Measurements from ENCODE around the gene INF2. TPM values are rescaled to one million over a fixed set of nuclear protein-coding genes. Genes with fewer than 3 reads are reported as not detected.

Gene INF2
- total RNA-seq, 1 experiment from 2014 or later = 70.8 TPM

- Mint-ChIP-seq H3K4me3 (ENCODE audit: unreplicated experiment) (no peak overlapping the region), H3K4me1 (ENCODE audit: low read depth, unreplicated experiment) (no peaks in the 10 kb centered on the region), H3K36me3 (ENCODE audit: insufficient read depth, unreplicated experiment) (peaks cover 75% of the 10 kb centered on the region), H3K27ac (ENCODE audit: unreplicated experiment) (no peak overlapping the region), H3K9me3 (ENCODE audit: unreplicated experiment) (no peaks in the 10 kb centered on the region), H3K27me3 (ENCODE audit: insufficient read depth, unreplicated experiment) (no peaks in the 10 kb centered on the region)
- DNase-seq = no peak
- Histone ChIP-seq H3K36me3 (ENCODE audit: control insufficient read depth, insufficient read depth, low read length) (peaks cover 5% of the 10 kb centered on the region), H3K4me3 (ENCODE audit: low read depth, low read length) (no peak overlapping the region), H3K4me1 (peaks cover 11% of the 10 kb centered on the region), H3K9me3 (no peaks in the 10 kb centered on the region), H3K27me3 (replicated peaks; ENCODE audit: control insufficient read depth, insufficient read depth, low read length) (no peaks in the 10 kb centered on the region)
- no peak for TF ChIP-seq CTCF (IDR thresholded peaks at IDR 0.05; ENCODE audit: insufficient read depth in 1 of 2, low read depth in 1 of 2, low read length in 1 of 2, severe bottlenecking in 1 of 2, unreplicated experiment in 1 of 2)
- intact Hi-C loops (cut with micrococcal nuclease; ENCODE audit: unreplicated experiment) = no loop called here
- no TSS peak for BruUV-seq (replicated peaks)
- ChIA-PET CTCF (no interaction called here), POLR2A (no interaction called here)
These were observed 11.4 kb downstream of the INF2 start for GRCh38 chr14:104700747-104701217.

- Mint-ChIP-seq H3K27me3 (ENCODE audit: insufficient read depth, unreplicated experiment) (no peaks in the 10 kb centered on the region), H3K4me1 (ENCODE audit: low read depth, unreplicated experiment) (no peaks in the 10 kb centered on the region), H3K27ac (ENCODE audit: unreplicated experiment) (no peak overlapping the region), H3K4me3 (ENCODE audit: unreplicated experiment) (no peak overlapping the region), H3K9me3 (ENCODE audit: unreplicated experiment) (no peaks in the 10 kb centered on the region), H3K36me3 (ENCODE audit: insufficient read depth, unreplicated experiment) (peaks cover 79% of the 10 kb centered on the region)
- BruUV-seq (replicated peaks) = no TSS peak
- no peaks in the 10 kb centered on the region for H3K27me3 ChIP-seq (replicated peaks; ENCODE audit: control insufficient read depth, insufficient read depth, low read length)
- CTCF ChIA-PET = no interaction called here
- POLR2A ChIA-PET = interaction anchor here (0.5 kb wide), 1 partner anchor 14 kb away, joined by 3 read pairs; no protein-coding TSS in a partner anchor
- peaks cover 11% of the 10 kb centered on the region for H3K4me1 ChIP-seq
- H3K4me3 ChIP-seq (ENCODE audit: low read depth, low read length) = no peak overlapping the region
- TF ChIP-seq CTCF (IDR thresholded peaks at IDR 0.05; ENCODE audit: insufficient read depth in 1 of 2, low read depth in 1 of 2, low read length in 1 of 2, severe bottlenecking in 1 of 2, unreplicated experiment in 1 of 2) = no peak
- DNase-seq = no peak
- intact Hi-C loops (cut with micrococcal nuclease; ENCODE audit: unreplicated experiment) = no loop called here
- peaks cover 5% of the 10 kb centered on the region for H3K36me3 ChIP-seq (ENCODE audit: control insufficient read depth, insufficient read depth, low read length)
- H3K9me3 ChIP-seq = no peaks in the 10 kb centered on the region
These were observed 12.1 kb downstream of the INF2 start for GRCh38 chr14:104701383-104702076.

GRCh38 chr14:104702106-104702505, 12.7 kb downstream of the INF2 start:
- POLR2A ChIA-PET = interaction anchor here (0.5 kb wide), 1 partner anchor 15 kb away, joined by 3 read pairs; no protein-coding TSS in a partner anchor
- no TSS peak for BruUV-seq (replicated peaks)
- CTCF ChIA-PET = no interaction called here

More at GRCh38 chr14:104702106-104702505, 12.7 kb downstream of the INF2 start:
- Histone ChIP-seq H3K9me3 (no peaks in the 10 kb centered on the region), H3K27me3 (replicated peaks; ENCODE audit: control insufficient read depth, insufficient read depth, low read length) (no peaks in the 10 kb centered on the region), H3K4me3 (ENCODE audit: low read depth, low read length) (no peak overlapping the region), H3K4me1 (peaks cover 8% of the 10 kb centered on the region), H3K36me3 (ENCODE audit: control insufficient read depth, insufficient read depth, low read length) (peaks cover 5% of the 10 kb centered on the region)
- DNase-seq = no peak
- no peak for TF ChIP-seq CTCF (IDR thresholded peaks at IDR 0.05; ENCODE audit: insufficient read depth in 1 of 2, low read depth in 1 of 2, low read length in 1 of 2, severe bottlenecking in 1 of 2, unreplicated experiment in 1 of 2)
- Mint-ChIP-seq H3K9me3 (ENCODE audit: unreplicated experiment) (no peaks in the 10 kb centered on the region), H3K27me3 (ENCODE audit: insufficient read depth, unreplicated experiment) (no peaks in the 10 kb centered on the region), H3K4me1 (ENCODE audit: low read depth, unreplicated experiment) (no peaks in the 10 kb centered on the region), H3K27ac (ENCODE audit: unreplicated experiment) (no peak overlapping the region), H3K36me3 (ENCODE audit: insufficient read depth, unreplicated experiment) (peaks cover 79% of the 10 kb centered on the region), H3K4me3 (ENCODE audit: unreplicated experiment) (no peak overlapping the region)
- intact Hi-C loops (cut with micrococcal nuclease; ENCODE audit: unreplicated experiment) = no loop called here
